GM12878 (cell line): ENCODE measurements around the gene CHIT1. TPM values are rescaled to one million over a fixed set of nuclear protein-coding genes. Genes with fewer than 3 reads are reported as not detected.
A peak's percentile ranks its signal among the peaks of the same experiment; 100 is the strongest.

Experiments
- ATAC-seq: fragments of 200-7000 bp; cut with Tn5 transposase; 3 replicates; pipeline ENCODE4 v1.9.1; 2020; ENCODE audit warnings: mild to moderate bottlenecking, moderate library complexity
- BruUV-seq: library from RNA; stranded (reverse); fragments of 400-500 nt; replicated peaks from 2 replicates; lab custom pipeline; 2021; lab: Mats Ljungman, UMichigan
- CTCF ChIA-PET: fragments of 300-600 bp; sonication (Branson Sonifier 250); formaldehyde crosslinking; extraction: SDS; loops from one replicate; lab custom pipeline; 2021; ENCODE audit warnings: inconsistent platforms; lab: Yijun Ruan, JAX
- POLR2A ChIA-PET: fragments of 350-600 bp; formaldehyde crosslinking; extraction: SDS; loops from one replicate; lab custom pipeline; 2021; ENCODE audit warnings: inconsistent platforms; lab: Charles Lee
- RAD21 ChIA-PET: fragments of 300-600 bp; sonication (Branson Sonifier 250); formaldehyde crosslinking; loops from one replicate; lab custom pipeline; 2023; ENCODE audit warnings: antibody characterized with exemption; ENCODE audit not compliant: unreplicated experiment; lab: Charles Lee
- SMC1A ChIA-PET: fragments of 300-600 bp; sonication (Branson Sonifier 250); formaldehyde crosslinking; loops from one replicate; lab custom pipeline; 2023; ENCODE audit not compliant: unreplicated experiment, uncharacterized antibody; lab: Charles Lee
- DNase-seq: peaks from one replicate; pipeline ENCODE4 v3.0.0-alpha.2; 2011; ENCODE audit warnings: low read depth, low spot score
- FAIRE-seq: peaks from 3 replicates; lab custom pipeline; 2011; peaks lifted over from hg19 to GRCh38; lab: Jason Lieb, UNC
- H2AFZ ChIP-seq: 2 replicates; pipeline ENCODE4 v1.6.0; 2011; ENCODE audit warnings: low read depth, low read length, control low read depth; ENCODE audit not compliant: control insufficient read depth
- H3K27ac ChIP-seq: 2 replicates; pipeline ENCODE4 v1.5.1; 2011; ENCODE audit warnings: control low read depth; ENCODE audit not compliant: control insufficient read depth, insufficient read depth
- H3K27me3 ChIP-seq, 2 experiments: replicated peaks in 1 of 2; 2 replicates each; pipeline versions ENCODE4 v1.6.0 to v1.6.1; 2011; ENCODE audit warnings: low read length in 1 of 2; ENCODE audit not compliant: control insufficient read depth in 2 of 2, insufficient read depth in 2 of 2
- H3K36me3 ChIP-seq, 2 experiments: 2 replicates each; pipeline ENCODE4 v1.5.1; 2011; ENCODE audit warnings: low read length in 1 of 2; ENCODE audit not compliant: control insufficient read depth in 2 of 2, insufficient read depth in 2 of 2
- H3K4me1 ChIP-seq: 2 replicates; pipeline ENCODE4 v1.6.1; 2011; ENCODE audit warnings: mild to moderate bottlenecking, low read length, moderate library complexity, mixed read lengths; ENCODE audit not compliant: control insufficient read depth, insufficient read depth
- H3K4me2 ChIP-seq: 2 replicates; pipeline ENCODE4 v1.6.0; 2011; ENCODE audit warnings: control low read depth; ENCODE audit not compliant: control insufficient read depth, insufficient read depth
- H3K4me3 ChIP-seq: fragments of 200-600 bp; sonication (generic); 2 replicates; pipeline ENCODE4 v1.5.1; 2016
- H3K79me2 ChIP-seq: 2 replicates; pipeline ENCODE4 v1.6.0; 2011; ENCODE audit warnings: low read length; ENCODE audit not compliant: control insufficient read depth, insufficient read depth
- H3K9ac ChIP-seq: 2 replicates; pipeline ENCODE4 v1.8.0; 2011; ENCODE audit warnings: low read length, control low read depth, mixed read lengths; ENCODE audit not compliant: control insufficient read depth, insufficient read depth
- H3K9me3 ChIP-seq: replicated peaks from 3 replicates; pipeline ENCODE4 v1.5.1; 2011; ENCODE audit warnings: mild to moderate bottlenecking, low read length; ENCODE audit not compliant: control insufficient read depth, insufficient read depth
- H4K20me1 ChIP-seq: 2 replicates; pipeline ENCODE4 v1.6.0; 2011; ENCODE audit not compliant: control insufficient read depth, insufficient read depth
- BHLHE40 ChIP-seq, 2 experiments: fragments of 450-650 bp in 1 of 2; IDR thresholded peaks; 2 replicates each; pipeline ENCODE4 v1.6.1; 2011 to 2017; ENCODE audit warnings: low read depth in 2 of 2, borderline replicate concordance in 1 of 2, improper control_type of control experiment in 1 of 2, low read length in 1 of 2, mild to moderate bottlenecking in 1 of 2
- WGBS: methylation state at CpG from one replicate; pipeline ENCODE4 v1.1.6; 2016; ENCODE audit warnings: low lambda C conversion rate; ENCODE audit not compliant: insufficient replicate concordance, insufficient coverage; ENCODE audit errors: missing lambda C conversion rate; 5-methylcytosine and 5-hydroxymethylcytosine counted together
- in situ Hi-C: fragments of 300-500 bp; cut with MboI; formaldehyde crosslinking; loops from 9 replicates; pipeline ENCODE4 v1.14.3; 2018; ENCODE audit warnings: mixed read lengths
- intact Hi-C: fragments of 100-400 bp; cut with micrococcal nuclease; formaldehyde crosslinking; loops from one replicate; pipeline ENCODE4 v1.14.2; 2022; ENCODE audit not compliant: unreplicated experiment
- polyA plus RNA-seq, 11 experiments: library from polyadenylated mRNA; depleted of rRNA in 4 of 11; unstranded in 6 of 11; stranded (reverse) in 5 of 11; fragments of >200 nt; fragmentation: Nextera tagmentation in 4 of 11; fragmentation: Illumina TruSeq in 1 of 11; extraction: Ambion mirVana in 4 of 11; extraction: Trizol in 1 of 11; gene quantifications; 1 replicate in 1 of 11; 2 replicates in 10 of 11; pipeline versions ENCODE4 v1.2.1 to v1.2.3, GENCODE V29; 2011 to 2016; ENCODE audit warnings: inconsistent platforms in 2 of 11, missing spikeins in 2 of 11, low read depth in 1 of 11
- total RNA-seq, 4 experiments: library from RNA; depleted of rRNA in 3 of 4; stranded (reverse); fragments of >200 nt in 3 of 4; fragmentation: Illumina TruSeq in 1 of 4; extraction: Trizol in 1 of 4; gene quantifications; 2 replicates each; pipeline versions ENCODE4 v1.2.1 to v1.2.3, GENCODE V29; 2013 to 2021
- TF ChIP-seq, protein P1 (sequence below): fragments of 450-650 bp; IDR thresholded peaks from 2 replicates; pipeline ENCODE4 v1.6.1; 2017; ENCODE audit warnings: antibody characterized with exemption, mild to moderate bottlenecking, moderate library complexity

Gene CHIT1
- total and polyA plus RNA-seq, 10 of the 15 experiments (the other 5 are each of a cell fraction or from before 2014, with no cell fraction given): 0.02 to 2.1 (median 0.76) TPM

DNA sequence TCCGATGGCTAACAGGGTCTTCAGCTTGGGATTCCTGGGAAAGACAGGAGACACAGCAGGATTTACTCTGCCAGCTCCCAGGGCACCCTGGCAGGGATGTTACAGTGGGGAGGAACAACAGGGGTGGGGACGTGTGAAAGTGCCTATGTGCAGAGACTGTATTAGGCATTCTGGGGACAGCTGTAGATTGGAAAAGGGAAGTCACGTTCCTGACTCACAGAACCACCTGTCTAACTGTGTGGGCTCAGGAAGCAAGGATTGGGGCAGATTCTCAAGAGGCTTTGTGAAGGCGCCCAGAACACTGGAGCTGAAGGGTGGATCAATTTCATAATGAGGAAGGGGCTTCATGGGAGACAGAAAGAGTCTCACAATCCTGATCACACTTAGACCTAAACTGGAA, 4.4 kb downstream of the CHIT1 start:
- ChIA-PET CTCF (interaction anchor here (1.2 to 1.6 kb wide), 3 partner anchors 9 to 107 kb away, joined by 3 to 8 read pairs (median 5); no protein-coding TSS in a partner anchor), RAD21 (interaction anchor here (1.1 kb wide), 1 partner anchor 9 kb away, joined by 4 read pairs; no protein-coding TSS in a partner anchor), SMC1A (interaction anchor here (0.7 to 1.0 kb wide), 2 partner anchors 9 to 246 kb away, joined by 3 read pairs; no protein-coding TSS in a partner anchor), POLR2A (no interaction called here)
- Histone ChIP-seq H3K4me2 (no peak overlapping the region), H2AFZ (no peak overlapping the region), H3K9ac (no peak overlapping the region), H3K79me2 (no peaks in the 10 kb centered on the region), H4K20me1 (no peaks in the 10 kb centered on the region), H3K9me3 (no peaks in the 10 kb centered on the region), H3K36me3 (no peaks in the 10 kb centered on the region), H3K4me3 (no peak overlapping the region), H3K4me1 (no peaks in the 10 kb centered on the region), H3K27me3 (peaks cover 0 to 4% of the 10 kb centered on the region in 2 experiments; a peak in 2 of 4 replicates), H3K27ac (no peak overlapping the region)
- in situ Hi-C loops: no loop called here
- FAIRE-seq (no peak), ATAC-seq (no peak), DNase-seq (no peak)
- no TSS peak for BruUV-seq
- 26% methylated on average over 4 of the region's 4 CpGs for WGBS
- TF ChIP-seq, protein P1, sequence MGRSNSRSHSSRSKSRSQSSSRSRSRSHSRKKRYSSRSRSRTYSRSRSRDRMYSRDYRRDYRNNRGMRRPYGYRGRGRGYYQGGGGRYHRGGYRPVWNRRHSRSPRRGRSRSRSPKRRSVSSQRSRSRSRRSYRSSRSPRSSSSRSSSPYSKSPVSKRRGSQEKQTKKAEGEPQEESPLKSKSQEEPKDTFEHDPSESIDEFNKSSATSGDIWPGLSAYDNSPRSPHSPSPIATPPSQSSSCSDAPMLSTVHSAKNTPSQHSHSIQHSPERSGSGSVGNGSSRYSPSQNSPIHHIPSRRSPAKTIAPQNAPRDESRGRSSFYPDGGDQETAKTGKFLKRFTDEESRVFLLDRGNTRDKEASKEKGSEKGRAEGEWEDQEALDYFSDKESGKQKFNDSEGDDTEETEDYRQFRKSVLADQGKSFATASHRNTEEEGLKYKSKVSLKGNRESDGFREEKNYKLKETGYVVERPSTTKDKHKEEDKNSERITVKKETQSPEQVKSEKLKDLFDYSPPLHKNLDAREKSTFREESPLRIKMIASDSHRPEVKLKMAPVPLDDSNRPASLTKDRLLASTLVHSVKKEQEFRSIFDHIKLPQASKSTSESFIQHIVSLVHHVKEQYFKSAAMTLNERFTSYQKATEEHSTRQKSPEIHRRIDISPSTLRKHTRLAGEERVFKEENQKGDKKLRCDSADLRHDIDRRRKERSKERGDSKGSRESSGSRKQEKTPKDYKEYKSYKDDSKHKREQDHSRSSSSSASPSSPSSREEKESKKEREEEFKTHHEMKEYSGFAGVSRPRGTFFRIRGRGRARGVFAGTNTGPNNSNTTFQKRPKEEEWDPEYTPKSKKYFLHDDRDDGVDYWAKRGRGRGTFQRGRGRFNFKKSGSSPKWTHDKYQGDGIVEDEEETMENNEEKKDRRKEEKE: no peak
- TF ChIP-seq BHLHE40 (IDR thresholded peaks at IDR 0.05; ENCODE audit: borderline replicate concordance in 1 of 2, low read depth in 2 of 2, low read length in 1 of 2): peak in 1 of 2 experiments; percentile 15; a peak in 1 of 4 replicates
- intact Hi-C loops: no loop called here
